Parathyroid adenoma (tissue), 2 donors: ENCODE results near the gene TCF15.

ENCODE experiments used
- H2AFZ ChIP-seq: fragments of 300-600 bp; sonication (generic); one replicate; pipeline ENCODE4 v1.7.0; 2017; ENCODE audit warnings: antibody characterized with exemption, mild to moderate bottlenecking
- H3K27ac ChIP-seq: fragments of 300-600 bp; sonication (generic); one replicate; pipeline ENCODE4 v1.7.0; 2017
- H3K27me3 ChIP-seq: fragments of 300-600 bp; sonication (generic); one replicate; pipeline ENCODE4 v1.7.0; 2017; ENCODE audit warnings: low read length; ENCODE audit not compliant: control insufficient read depth, insufficient read depth
- H3K36me3 ChIP-seq: fragments of 300-600 bp; sonication (generic); one replicate; pipeline ENCODE4 v1.7.0; 2017; ENCODE audit warnings: low read length; ENCODE audit not compliant: control insufficient read depth, insufficient read depth
- H3K4me1 ChIP-seq: fragments of 300-600 bp; sonication (generic); one replicate; pipeline ENCODE4 v1.7.0; 2017; ENCODE audit warnings: control low read depth
- H3K4me2 ChIP-seq: fragments of 300-600 bp; sonication (generic); one replicate; pipeline ENCODE4 v1.7.0; 2017; ENCODE audit warnings: low read length
- H3K4me3 ChIP-seq: fragments of 300-600 bp; sonication (generic); one replicate; pipeline ENCODE4 v1.7.0; 2017; ENCODE audit warnings: low read depth, low read length
- H3K79me2 ChIP-seq: fragments of 300-600 bp; sonication (generic); one replicate; pipeline ENCODE4 v1.7.0; 2017; ENCODE audit warnings: control low read depth
- H3K9ac ChIP-seq: fragments of 300-600 bp; sonication (generic); one replicate; pipeline ENCODE4 v1.7.0; 2017; ENCODE audit warnings: mild to moderate bottlenecking
- H3K9me3 ChIP-seq: fragments of 300-600 bp; sonication (generic); one replicate; pipeline ENCODE4 v1.7.0; 2017; ENCODE audit warnings: low read length; ENCODE audit not compliant: control insufficient read depth
- CTCF ChIP-seq: fragments of 300-600 bp; sonication (generic); IDR thresholded peaks from one replicate; pipeline ENCODE4 v1.7.0; 2017; ENCODE audit warnings: antibody characterized with exemption, mild to moderate bottlenecking
- donor health status: primary hyperparathyroidism.

The TCF15 gene

DNA sequence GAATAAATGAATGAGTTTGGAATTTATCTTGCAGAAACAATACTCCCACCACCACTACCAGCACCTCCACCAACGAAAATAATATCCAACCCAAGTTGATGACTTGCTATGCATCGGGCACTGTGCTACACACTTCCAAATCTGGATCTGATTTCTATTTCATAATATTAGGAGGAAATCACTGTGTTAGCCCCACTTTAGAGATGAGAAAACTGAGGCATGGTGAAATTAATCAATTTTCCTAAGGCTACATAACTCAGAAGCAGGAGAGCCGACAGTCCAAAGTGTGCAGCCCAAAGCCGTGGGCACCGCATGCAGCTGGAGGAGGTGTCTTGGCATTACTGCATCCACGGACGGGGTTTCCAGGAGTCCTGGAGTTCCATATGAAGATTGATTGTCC, 17.6 kb downstream of the TCF15 start:
- no peak overlapping the region for H3K4me3 ChIP-seq

DNA sequence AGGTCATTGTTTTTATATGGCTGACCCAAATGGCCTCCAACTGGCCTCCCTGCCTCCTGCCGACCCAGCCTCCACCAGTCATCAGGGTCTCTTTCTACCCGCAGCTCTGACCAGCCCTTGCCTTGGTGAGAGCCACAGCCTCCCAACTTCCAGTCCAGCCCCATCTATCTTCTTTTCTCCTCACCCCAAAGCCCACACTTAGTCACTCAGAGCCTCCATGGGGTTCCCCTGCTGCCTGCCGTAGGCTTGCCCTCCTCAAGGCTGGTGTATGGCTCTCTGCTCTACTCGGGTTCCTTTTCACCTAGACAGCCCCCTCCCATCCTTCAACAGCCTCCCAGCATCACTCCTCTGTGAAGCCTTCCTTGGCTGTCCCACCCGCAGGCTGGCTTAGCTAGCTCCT, 18.2 kb downstream of the TCF15 start:
- Histone ChIP-seq H3K27ac (no peak overlapping the region), H3K4me2 (no peak overlapping the region), H3K4me1 (no peaks in the 10 kb centered on the region), H3K36me3 (no peaks in the 10 kb centered on the region), H3K9me3 (no peaks in the 10 kb centered on the region), H3K27me3 (no peaks in the 10 kb centered on the region), H3K4me3 (no peak overlapping the region), H2AFZ (no peak overlapping the region), H3K79me2 (no peaks in the 10 kb centered on the region), H3K9ac (no peak overlapping the region)
- TF ChIP-seq CTCF = no peak

More for the DNA sequence above, 17.6 kb downstream of the TCF15 start:
- Histone ChIP-seq H3K27ac (no peak overlapping the region), H3K4me2 (no peak overlapping the region), H3K36me3 (no peaks in the 10 kb centered on the region), H2AFZ (no peak overlapping the region), H3K79me2 (no peaks in the 10 kb centered on the region), H3K9ac (no peak overlapping the region), H3K4me1 (no peaks in the 10 kb centered on the region), H3K27me3 (no peaks in the 10 kb centered on the region), H3K9me3 (no peaks in the 10 kb centered on the region)
- TF ChIP-seq CTCF = no peak

DNA sequence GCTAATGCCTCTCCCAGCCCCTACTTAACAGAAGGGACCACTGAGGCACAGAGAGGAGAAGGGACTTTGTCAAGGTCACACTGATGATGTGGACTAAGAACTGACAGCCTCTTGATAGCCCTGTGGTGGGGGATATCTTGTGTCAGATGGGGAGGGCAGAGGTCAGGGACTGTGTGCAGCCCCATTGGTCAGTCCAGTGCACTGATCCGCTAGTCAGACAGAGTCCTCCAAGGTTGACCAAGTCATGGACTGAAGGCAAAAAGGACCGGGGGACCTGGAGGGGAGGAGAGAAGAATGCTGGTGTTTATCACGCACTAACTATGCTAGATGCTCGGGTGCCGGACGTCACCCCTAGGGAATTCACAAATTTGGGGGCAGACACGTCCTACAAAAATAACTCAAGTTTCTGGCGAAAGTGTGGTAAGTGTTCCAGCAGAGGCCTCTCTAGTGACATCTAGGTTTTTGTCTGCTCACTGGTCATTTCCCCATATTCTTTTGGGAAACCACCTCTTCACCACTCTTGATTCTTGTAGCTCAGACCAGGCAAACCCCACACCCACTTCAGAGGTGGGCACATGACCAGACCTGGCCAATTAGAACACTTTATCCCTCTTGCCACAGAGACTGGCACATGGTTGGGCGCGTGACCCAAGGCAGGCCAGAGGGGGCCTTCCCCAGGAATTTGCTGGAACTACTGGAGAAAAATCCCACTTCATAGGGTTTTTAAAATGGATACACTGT, 21.0 kb downstream of the TCF15 start:
- no peaks in the 10 kb centered on the region for H3K79me2 ChIP-seq
- no peaks in the 10 kb centered on the region for H3K36me3 ChIP-seq
- no peak overlapping the region for H3K4me3 ChIP-seq
- H3K4me2 ChIP-seq = no peak overlapping the region
- H3K27me3 ChIP-seq = no peaks in the 10 kb centered on the region
- no peak for TF ChIP-seq CTCF
- no peak overlapping the region for H3K27ac ChIP-seq
- no peaks in the 10 kb centered on the region for H3K4me1 ChIP-seq
- H3K9me3 ChIP-seq = no peaks in the 10 kb centered on the region
- no peak overlapping the region for H2AFZ ChIP-seq
- H3K9ac ChIP-seq = no peak overlapping the region

DNA sequence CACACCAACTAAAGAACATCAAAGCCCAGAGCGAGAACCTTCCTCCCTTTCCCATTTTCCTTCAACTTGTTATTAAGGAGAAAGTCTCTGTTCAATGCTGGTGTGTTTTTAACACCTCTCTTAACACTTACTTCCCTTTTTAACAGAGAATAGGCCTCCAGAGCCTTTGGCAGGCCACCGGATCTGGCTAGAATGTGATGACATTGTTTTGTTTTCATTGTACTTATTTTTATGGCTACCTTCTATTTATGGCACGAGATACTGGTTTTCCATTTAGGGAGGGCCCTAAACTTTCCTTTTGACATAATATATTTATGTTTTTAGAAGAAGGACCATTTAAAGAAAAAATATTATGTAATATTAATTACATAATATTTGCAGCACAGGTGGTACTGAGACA, 21.6 kb downstream of the TCF15 start:
- no peak overlapping the region for H3K4me2 ChIP-seq

More for the DNA sequence above, 21.6 kb downstream of the TCF15 start:
- Histone ChIP-seq H3K4me1 (no peaks in the 10 kb centered on the region), H3K9me3 (no peaks in the 10 kb centered on the region), H3K27me3 (no peaks in the 10 kb centered on the region), H3K27ac (no peak overlapping the region), H3K36me3 (no peaks in the 10 kb centered on the region), H2AFZ (no peak overlapping the region), H3K79me2 (no peaks in the 10 kb centered on the region), H3K4me3 (no peak overlapping the region), H3K9ac (no peak overlapping the region)
- TF ChIP-seq CTCF = no peak
